HepG2 (cell line): ENCODE measurements around the gene PPP1R3A. TPM values are rescaled to one million over a fixed set of nuclear protein-coding genes. Genes with fewer than 3 reads are reported as not detected.
A peak's percentile ranks its signal among the peaks of the same experiment; 100 is the strongest.

Experiments
- ATAC-seq: fragments of 200-7000 bp; cut with Tn5 transposase; 3 replicates; pipeline ENCODE4 v1.9.1; 2020; ENCODE audit warnings: mild to moderate bottlenecking, moderate library complexity
- Bru-seq: library from RNA; stranded (reverse); fragments of 400-500 nt; gene quantifications from one replicate; lab custom pipeline; 2021; lab: Mats Ljungman, UMichigan
- BruChase-seq, 2 experiments: library from RNA; stranded (reverse); fragments of 400-500 nt; gene quantifications; one replicate each; lab custom pipeline; 2021; lab: Mats Ljungman, UMichigan
- BruUV-seq: library from RNA; stranded (reverse); fragments of 400-500 nt; replicated peaks from 2 replicates; lab custom pipeline; 2021; lab: Mats Ljungman, UMichigan
- CTCF ChIA-PET: fragments of 300-600 bp; formaldehyde crosslinking; extraction: SDS; loops from one replicate; lab custom pipeline; 2021; ENCODE audit warnings: low total read pairs, inconsistent platforms, low intra/inter-chr PET ratio; lab: Yijun Ruan, JAX
- POLR2A ChIA-PET: fragments of 350-600 bp; sonication (Branson Sonifier 250); formaldehyde crosslinking; loops from one replicate; lab custom pipeline; 2020; ENCODE audit warnings: antibody characterized with exemption, inconsistent platforms; lab: Yijun Ruan, JAX
- DNase-seq: peaks from one replicate; pipeline ENCODE4 v3.0.0-alpha.2; 2015; ENCODE audit warnings: low spot score
- FAIRE-seq: peaks from 3 replicates; lab custom pipeline; 2011; peaks lifted over from hg19 to GRCh38; lab: Jason Lieb, UNC
- H2AFZ ChIP-seq: one replicate; pipeline ENCODE4 v1.6.1; 2011; ENCODE audit warnings: low read length, inconsistent platforms
- H3K27ac ChIP-seq: fragments of 300-600 bp; 3 replicates; pipeline ENCODE4 v1.8.0; 2011; ENCODE audit warnings: mixed run types, mild to moderate bottlenecking, mixed read lengths, low read length, inconsistent platforms; ENCODE audit not compliant: insufficient read depth; ENCODE audit errors: extremely low read length
- H3K27me3 ChIP-seq, 2 experiments: fragments of 200-600 bp in 1 of 2; 2 replicates in 1 of 2; 3 replicates in 1 of 2; pipeline versions ENCODE4 v1.6.0 to v1.8.0; 2011; ENCODE audit warnings: low read length in 2 of 2, mild to moderate bottlenecking in 2 of 2, moderate library complexity in 2 of 2, inconsistent platforms in 1 of 2; ENCODE audit not compliant: insufficient read depth in 2 of 2, control insufficient read depth in 1 of 2
- H3K36me3 ChIP-seq, 2 experiments: fragments of 200-600 bp in 1 of 2; replicated peaks in 1 of 2; 2 replicates in 1 of 2; 3 replicates in 1 of 2; pipeline versions ENCODE4 v1.5.1 to v1.8.0; 2011; ENCODE audit warnings: low read length in 2 of 2, inconsistent platforms in 1 of 2; ENCODE audit not compliant: insufficient read depth in 2 of 2, control insufficient read depth in 1 of 2
- H3K4me1 ChIP-seq: 2 replicates; pipeline ENCODE4 v1.5.1; 2012; ENCODE audit warnings: low read length, inconsistent platforms; ENCODE audit not compliant: insufficient read depth
- H3K4me2 ChIP-seq: 2 replicates; pipeline ENCODE4 v1.6.0; 2011; ENCODE audit warnings: low read depth, low read length, inconsistent platforms
- H3K4me3 ChIP-seq, 3 experiments: fragments of 200-600 bp in 1 of 3; sonication (generic), shearing (Covaris generic) in 1 of 3; replicated peaks in 1 of 3; 2 replicates each; pipeline ENCODE4 v1.5.1; 2011 to 2016; ENCODE audit warnings: low read length in 3 of 3, inconsistent platforms in 2 of 3, low read depth in 2 of 3, mild to moderate bottlenecking in 2 of 3, control low read depth in 1 of 3, mixed read lengths in 1 of 3; ENCODE audit not compliant: insufficient read depth in 1 of 3
- H3K79me2 ChIP-seq: one replicate; pipeline ENCODE4 v1.6.1; 2011; ENCODE audit warnings: low read length, inconsistent platforms; ENCODE audit not compliant: insufficient read depth
- H3K9ac ChIP-seq: 2 replicates; pipeline ENCODE4 v1.6.0; 2011; ENCODE audit warnings: mild to moderate bottlenecking, low read depth, low read length, inconsistent platforms; ENCODE audit not compliant: insufficient read depth
- H3K9me3 ChIP-seq: 2 replicates; pipeline ENCODE4 v1.5.1; 2012; ENCODE audit warnings: mild to moderate bottlenecking, low read length
- H4K20me1 ChIP-seq: 2 replicates; pipeline ENCODE4 v1.6.0; 2011; ENCODE audit warnings: inconsistent platforms, mild to moderate bottlenecking, low read length, moderate library complexity; ENCODE audit not compliant: insufficient read depth
- CCAR2 ChIP-seq: fragments of 200-400 bp; formaldehyde crosslinking; optimal IDR thresholded peaks from 2 replicates; pipeline ENCODE3; 2018; ENCODE audit warnings: low read depth, mild to moderate bottlenecking, low read length, moderate library complexity
- CENPX ChIP-seq: sonication (generic); formaldehyde crosslinking; IDR thresholded peaks from 2 replicates; pipeline ENCODE4 v1.9.0; 2021; ENCODE audit warnings: mild to moderate bottlenecking, missing genetic modification reagents, moderate library complexity
- NBN ChIP-seq: fragments of 450-650 bp; conservative IDR thresholded peaks from 2 replicates; pipeline ENCODE4 v1.6.1; 2017
- SRF ChIP-seq: IDR thresholded peaks from 2 replicates; pipeline ENCODE4 v1.6.1; 2011; ENCODE audit warnings: mild to moderate bottlenecking, low read depth, low read length, moderate library complexity
- ZNF850 ChIP-seq: sonication (generic); formaldehyde crosslinking; conservative IDR thresholded peaks from 2 replicates; pipeline ENCODE4 v1.9.0; 2021; ENCODE audit warnings: mild to moderate bottlenecking, missing genetic modification reagents
- WGBS: methylation state at CpG from one replicate; pipeline ENCODE4 v1.1.6; 2017; ENCODE audit warnings: low lambda C conversion rate; 5-methylcytosine and 5-hydroxymethylcytosine counted together
- in situ Hi-C: cut with HindIII; loops from 2 replicates; pipeline ENCODE4 v1.10.0; 2017; ENCODE audit warnings: low pct_unique_long_range_greater_than_20kb; ENCODE audit not compliant: extremely low pct_ligation_motif_present
- intact Hi-C: fragments of 100-400 bp; cut with micrococcal nuclease; formaldehyde crosslinking; loops from one replicate; pipeline ENCODE4 v1.10.0; 2022; ENCODE audit not compliant: unreplicated experiment
- long read RNA-seq, 2 experiments: library from RNA in 1 of 2; library from polyadenylated mRNA in 1 of 2; stranded (forward) in 1 of 2; unstranded in 1 of 2; transcript quantifications; one replicate each; pipeline ENCODE4 v2.0.0, GENCODE V29; 2019 to 2022
- polyA minus RNA-seq, 3 experiments: library from RNA; depleted of rRNA, polyadenylated mRNA; stranded (reverse); fragments of >200 nt; gene quantifications; 2 replicates each; pipeline ENCODE4 v1.2.3, GENCODE V29; 2011; ENCODE audit warnings: low replicate concordance in 1 of 3
- polyA plus RNA-seq, 8 experiments: library from polyadenylated mRNA; depleted of rRNA in 3 of 8; stranded (reverse) in 7 of 8; unstranded in 1 of 8; fragments of >200 nt; fragmentation: Illumina TruSeq in 4 of 8; extraction: Trizol in 4 of 8; gene quantifications; 2 replicates each; pipeline versions ENCODE4 v1.2.1 to v1.2.3, GENCODE V29; 2011 to 2016; ENCODE audit warnings: low read depth in 4 of 8, missing spikeins in 1 of 8, mixed read lengths in 1 of 8; ENCODE audit not compliant: insufficient read depth in 1 of 8
- total RNA-seq, 5 experiments: library from RNA; depleted of rRNA; stranded (reverse); fragments of >200 nt; fragmentation: Illumina TruSeq; extraction: Trizol; gene quantifications; 2 replicates each; pipeline ENCODE4 v1.2.3, GENCODE V29; 2016; ENCODE audit warnings: low read depth in 1 of 5
- TF ChIP-seq, protein P1 (sequence below): sonication (generic); formaldehyde crosslinking; IDR thresholded peaks from 2 replicates; pipeline ENCODE4 v1.8.1; 2022; ENCODE audit warnings: low read depth, mild to moderate bottlenecking, missing genetic modification reagents
- TF ChIP-seq, protein P2 (sequence below): fragments of 450-650 bp; IDR thresholded peaks from 2 replicates; pipeline ENCODE4 v1.6.1; 2017; ENCODE audit warnings: mild to moderate bottlenecking
- TF ChIP-seq, protein P3 (sequence below): sonication (generic); formaldehyde crosslinking; IDR thresholded peaks from 2 replicates; pipeline ENCODE4 v1.8.1; 2023; ENCODE audit warnings: mild to moderate bottlenecking, missing genetic modification reagents

The PPP1R3A gene, protein sequence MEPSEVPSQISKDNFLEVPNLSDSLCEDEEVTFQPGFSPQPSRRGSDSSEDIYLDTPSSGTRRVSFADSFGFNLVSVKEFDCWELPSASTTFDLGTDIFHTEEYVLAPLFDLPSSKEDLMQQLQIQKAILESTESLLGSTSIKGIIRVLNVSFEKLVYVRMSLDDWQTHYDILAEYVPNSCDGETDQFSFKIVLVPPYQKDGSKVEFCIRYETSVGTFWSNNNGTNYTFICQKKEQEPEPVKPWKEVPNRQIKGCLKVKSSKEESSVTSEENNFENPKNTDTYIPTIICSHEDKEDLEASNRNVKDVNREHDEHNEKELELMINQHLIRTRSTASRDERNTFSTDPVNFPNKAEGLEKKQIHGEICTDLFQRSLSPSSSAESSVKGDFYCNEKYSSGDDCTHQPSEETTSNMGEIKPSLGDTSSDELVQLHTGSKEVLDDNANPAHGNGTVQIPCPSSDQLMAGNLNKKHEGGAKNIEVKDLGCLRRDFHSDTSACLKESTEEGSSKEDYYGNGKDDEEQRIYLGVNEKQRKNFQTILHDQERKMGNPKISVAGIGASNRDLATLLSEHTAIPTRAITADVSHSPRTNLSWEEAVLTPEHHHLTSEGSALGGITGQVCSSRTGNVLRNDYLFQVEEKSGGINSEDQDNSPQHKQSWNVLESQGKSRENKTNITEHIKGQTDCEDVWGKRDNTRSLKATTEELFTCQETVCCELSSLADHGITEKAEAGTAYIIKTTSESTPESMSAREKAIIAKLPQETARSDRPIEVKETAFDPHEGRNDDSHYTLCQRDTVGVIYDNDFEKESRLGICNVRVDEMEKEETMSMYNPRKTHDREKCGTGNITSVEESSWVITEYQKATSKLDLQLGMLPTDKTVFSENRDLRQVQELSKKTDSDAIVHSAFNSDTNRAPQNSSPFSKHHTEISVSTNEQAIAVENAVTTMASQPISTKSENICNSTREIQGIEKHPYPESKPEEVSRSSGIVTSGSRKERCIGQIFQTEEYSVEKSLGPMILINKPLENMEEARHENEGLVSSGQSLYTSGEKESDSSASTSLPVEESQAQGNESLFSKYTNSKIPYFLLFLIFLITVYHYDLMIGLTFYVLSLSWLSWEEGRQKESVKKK
- total RNA-seq (2016; rRNA removed; fragmentation: Illumina TruSeq; extraction: Trizol) (not detected in 2 replicates), polyA plus RNA-seq (2011; rRNA removed) (not detected in 2 replicates), polyA minus RNA-seq (2011; rRNA and poly(A)+ RNA removed; ENCODE audit: low replicate concordance) (not detected in 2 replicates), Bru-seq, nascent RNA (percentile 3 among the genes with signal in this experiment), BruChase-seq, experiment 1, labeled RNA remaining after a 6-hour chase (not detected), BruChase-seq, experiment 2, labeled RNA remaining after a 2-hour chase (percentile 3 among the genes with signal in this experiment)
- total RNA-seq (2016; cell fraction: cytosol; rRNA removed; fragmentation: Illumina TruSeq; extraction: Trizol; ENCODE audit: low read depth): not detected in 2 replicates
- not detected in 2 replicates for total RNA-seq (2016; cell fraction: insoluble cytoplasmic fraction; rRNA removed; fragmentation: Illumina TruSeq; extraction: Trizol)
- not detected in 2 replicates for total RNA-seq (2016; cell fraction: membrane; rRNA removed; fragmentation: Illumina TruSeq; extraction: Trizol)
- total RNA-seq (2016; cell fraction: nucleus; rRNA removed; fragmentation: Illumina TruSeq; extraction: Trizol): not detected in 2 replicates
- not detected in 2 replicates for polyA plus RNA-seq (2011; cell fraction: cytosol; rRNA removed)
- polyA plus RNA-seq (2011; cell fraction: nucleus; rRNA removed): not detected in 2 replicates
- not detected in 2 replicates for polyA plus RNA-seq (2012)
- not detected in 2 replicates for polyA plus RNA-seq (2016; cell fraction: cytosol; fragmentation: Illumina TruSeq; extraction: Trizol; ENCODE audit: low read depth)
- not detected in 2 replicates for polyA plus RNA-seq (2016; cell fraction: insoluble cytoplasmic fraction; fragmentation: Illumina TruSeq; extraction: Trizol; ENCODE audit: low read depth)
- polyA plus RNA-seq (2016; cell fraction: membrane; fragmentation: Illumina TruSeq; extraction: Trizol; ENCODE audit: low read depth): not detected in 2 replicates
- polyA plus RNA-seq (2016; cell fraction: nucleus; fragmentation: Illumina TruSeq; extraction: Trizol; ENCODE audit: insufficient read depth, low read depth): not detected in 2 replicates
- polyA minus RNA-seq (2011; cell fraction: cytosol; rRNA and poly(A)+ RNA removed): not detected in 2 replicates
- 0.25 and 0.26 TPM in 2 replicates for polyA minus RNA-seq (2011; cell fraction: nucleus; rRNA and poly(A)+ RNA removed)
- long read RNA-seq, experiment 1: 0 reads
- long read RNA-seq, experiment 2: 0 reads

DNA sequence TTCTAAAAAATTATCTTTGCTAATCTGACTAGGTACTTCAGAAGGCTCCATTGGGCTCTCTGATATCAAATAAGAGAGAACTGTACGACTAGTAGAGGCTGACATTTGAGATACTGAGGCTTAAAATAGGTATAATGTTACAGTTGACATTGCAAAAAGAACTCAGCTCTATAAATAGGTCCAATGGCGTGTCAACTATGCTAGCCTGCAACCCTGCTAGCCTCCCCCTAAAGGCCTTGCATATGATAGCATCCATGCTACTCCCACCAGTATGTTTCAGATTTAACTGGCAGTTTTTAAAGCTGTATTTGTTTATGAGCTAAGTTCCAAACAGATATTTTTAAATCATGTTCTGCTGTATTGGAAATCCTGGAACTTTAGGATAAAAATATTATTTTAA, at the start of gene PPP1R3A:
Gene PPP1R3A, minus strand, starts transcription at position 64 of the 400 bp plus-strand sequence. Its CDS starts 13 bp downstream, at position 51.
- H2AFZ ChIP-seq: no peak within 1 kb of the TSS
- CTCF ChIA-PET: no interaction called here
- WGBS: 3% methylated on average over 2 of the region's 2 CpGs
- H3K9me3 ChIP-seq: no peaks in the 10 kb centered on the region
- H3K79me2 ChIP-seq: no peaks in the 10 kb centered on the region
- no peak within 1 kb of the TSS for H3K4me3 ChIP-seq
- H4K20me1 ChIP-seq: no peaks in the 10 kb centered on the region
- POLR2A ChIA-PET: no interaction called here
- no peak for ATAC-seq
- H3K36me3 ChIP-seq: no peaks in the 10 kb centered on the region
- no peaks in the 10 kb centered on the region for H3K4me1 ChIP-seq
- no TSS peak for BruUV-seq
- H3K4me2 ChIP-seq: no peak within 1 kb of the TSS
- H3K27me3 ChIP-seq: no peaks in the 10 kb centered on the region
- no peak within 1 kb of the TSS for H3K27ac ChIP-seq
- intact Hi-C loops (no loop called here), in situ Hi-C loops (no loop called here)
- no peak for FAIRE-seq
- DNase-seq: no peak
- H3K9ac ChIP-seq: no peak within 1 kb of the TSS
- TF ChIP-seq NBN (no peak), ZNF850 (CRISPR knock-in tag) (no peak), SRF (no peak), CENPX (CRISPR knock-in tag) (no peak), CCAR2 (no peak)
- TF ChIP-seq, protein P1, sequence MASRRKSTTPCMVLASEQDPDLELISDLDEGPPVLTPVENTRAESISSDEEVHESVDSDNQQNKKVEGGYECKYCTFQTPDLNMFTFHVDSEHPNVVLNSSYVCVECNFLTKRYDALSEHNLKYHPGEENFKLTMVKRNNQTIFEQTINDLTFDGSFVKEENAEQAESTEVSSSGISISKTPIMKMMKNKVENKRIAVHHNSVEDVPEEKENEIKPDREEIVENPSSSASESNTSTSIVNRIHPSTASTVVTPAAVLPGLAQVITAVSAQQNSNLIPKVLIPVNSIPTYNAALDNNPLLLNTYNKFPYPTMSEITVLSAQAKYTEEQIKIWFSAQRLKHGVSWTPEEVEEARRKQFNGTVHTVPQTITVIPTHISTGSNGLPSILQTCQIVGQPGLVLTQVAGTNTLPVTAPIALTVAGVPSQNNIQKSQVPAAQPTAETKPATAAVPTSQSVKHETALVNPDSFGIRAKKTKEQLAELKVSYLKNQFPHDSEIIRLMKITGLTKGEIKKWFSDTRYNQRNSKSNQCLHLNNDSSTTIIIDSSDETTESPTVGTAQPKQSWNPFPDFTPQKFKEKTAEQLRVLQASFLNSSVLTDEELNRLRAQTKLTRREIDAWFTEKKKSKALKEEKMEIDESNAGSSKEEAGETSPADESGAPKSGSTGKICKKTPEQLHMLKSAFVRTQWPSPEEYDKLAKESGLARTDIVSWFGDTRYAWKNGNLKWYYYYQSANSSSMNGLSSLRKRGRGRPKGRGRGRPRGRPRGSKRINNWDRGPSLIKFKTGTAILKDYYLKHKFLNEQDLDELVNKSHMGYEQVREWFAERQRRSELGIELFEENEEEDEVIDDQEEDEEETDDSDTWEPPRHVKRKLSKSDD (CRISPR knock-in tag): no peak
- TF ChIP-seq, protein P2, sequence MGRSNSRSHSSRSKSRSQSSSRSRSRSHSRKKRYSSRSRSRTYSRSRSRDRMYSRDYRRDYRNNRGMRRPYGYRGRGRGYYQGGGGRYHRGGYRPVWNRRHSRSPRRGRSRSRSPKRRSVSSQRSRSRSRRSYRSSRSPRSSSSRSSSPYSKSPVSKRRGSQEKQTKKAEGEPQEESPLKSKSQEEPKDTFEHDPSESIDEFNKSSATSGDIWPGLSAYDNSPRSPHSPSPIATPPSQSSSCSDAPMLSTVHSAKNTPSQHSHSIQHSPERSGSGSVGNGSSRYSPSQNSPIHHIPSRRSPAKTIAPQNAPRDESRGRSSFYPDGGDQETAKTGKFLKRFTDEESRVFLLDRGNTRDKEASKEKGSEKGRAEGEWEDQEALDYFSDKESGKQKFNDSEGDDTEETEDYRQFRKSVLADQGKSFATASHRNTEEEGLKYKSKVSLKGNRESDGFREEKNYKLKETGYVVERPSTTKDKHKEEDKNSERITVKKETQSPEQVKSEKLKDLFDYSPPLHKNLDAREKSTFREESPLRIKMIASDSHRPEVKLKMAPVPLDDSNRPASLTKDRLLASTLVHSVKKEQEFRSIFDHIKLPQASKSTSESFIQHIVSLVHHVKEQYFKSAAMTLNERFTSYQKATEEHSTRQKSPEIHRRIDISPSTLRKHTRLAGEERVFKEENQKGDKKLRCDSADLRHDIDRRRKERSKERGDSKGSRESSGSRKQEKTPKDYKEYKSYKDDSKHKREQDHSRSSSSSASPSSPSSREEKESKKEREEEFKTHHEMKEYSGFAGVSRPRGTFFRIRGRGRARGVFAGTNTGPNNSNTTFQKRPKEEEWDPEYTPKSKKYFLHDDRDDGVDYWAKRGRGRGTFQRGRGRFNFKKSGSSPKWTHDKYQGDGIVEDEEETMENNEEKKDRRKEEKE: no peak
- TF ChIP-seq, protein P3, sequence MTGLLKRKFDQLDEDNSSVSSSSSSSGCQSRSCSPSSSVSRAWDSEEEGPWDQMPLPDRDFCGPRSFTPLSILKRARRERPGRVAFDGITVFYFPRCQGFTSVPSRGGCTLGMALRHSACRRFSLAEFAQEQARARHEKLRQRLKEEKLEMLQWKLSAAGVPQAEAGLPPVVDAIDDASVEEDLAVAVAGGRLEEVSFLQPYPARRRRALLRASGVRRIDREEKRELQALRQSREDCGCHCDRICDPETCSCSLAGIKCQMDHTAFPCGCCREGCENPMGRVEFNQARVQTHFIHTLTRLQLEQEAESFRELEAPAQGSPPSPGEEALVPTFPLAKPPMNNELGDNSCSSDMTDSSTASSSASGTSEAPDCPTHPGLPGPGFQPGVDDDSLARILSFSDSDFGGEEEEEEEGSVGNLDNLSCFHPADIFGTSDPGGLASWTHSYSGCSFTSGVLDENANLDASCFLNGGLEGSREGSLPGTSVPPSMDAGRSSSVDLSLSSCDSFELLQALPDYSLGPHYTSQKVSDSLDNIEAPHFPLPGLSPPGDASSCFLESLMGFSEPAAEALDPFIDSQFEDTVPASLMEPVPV (CRISPR knock-in tag): no peak
